HG03097 (cell line): ENCODE data around the gene MPO.

Experiments
- ATAC-seq: cut with Tn5 transposase; IDR thresholded peaks from one replicate; pipeline ENCODE4 v1.9.1; 2021; ENCODE audit not compliant: unreplicated experiment, low FRiP score

The MPO gene

GRCh38 chr17:58308173-58308984 lies 27.6 kb upstream of the MPO start:
- ATAC-seq: no peak

- no peak for ATAC-seq
Measured at GRCh38 chr17:58307468-58308172, 26.9 kb upstream of the MPO start.

GRCh38 chr17:58306131-58306951 lies 25.6 kb upstream of the MPO start:
- ATAC-seq: no peak

GRCh38 chr17:58305626-58306025 lies 24.9 kb upstream of the MPO start:
- ATAC-seq: no peak

GRCh38 chr17:58304750-58305486 lies 24.2 kb upstream of the MPO start:
- no peak for ATAC-seq

GRCh38 chr17:58303971-58304749 lies 23.4 kb upstream of the MPO start:
- no peak for ATAC-seq

GRCh38 chr17:58302919-58303585 lies 22.3 kb upstream of the MPO start:
- ATAC-seq: no peak

- no peak for ATAC-seq
Measured at GRCh38 chr17:58302171-58302918, 21.6 kb upstream of the MPO start.

GRCh38 chr17:58301504-58302150 lies 20.9 kb upstream of the MPO start:
- ATAC-seq: no peak

- ATAC-seq: no peak
Measured at GRCh38 chr17:58300336-58300735, 19.6 kb upstream of the MPO start.

- no peak for ATAC-seq
Measured at GRCh38 chr17:58294034-58294433, 13.3 kb upstream of the MPO start.

GRCh38 chr17:58291246-58291645 lies 10.5 kb upstream of the MPO start:
- no peak for ATAC-seq

GRCh38 chr17:58289869-58290268 lies 9.1 kb upstream of the MPO start:
- ATAC-seq: no peak

GRCh38 chr17:58285422-58285810 lies 4.7 kb upstream of the MPO start:
- ATAC-seq: no peak

- no peak for ATAC-seq
Measured at GRCh38 chr17:58284613-58285421, 4.1 kb upstream of the MPO start.

- no peak for ATAC-seq
Measured at GRCh38 chr17:58283674-58284612, 3.2 kb upstream of the MPO start.
